HepG2 (cell line): ENCODE measurements around the gene PRR30. TPM values are rescaled to one million over a fixed set of nuclear protein-coding genes. Genes with fewer than 3 reads are reported as not detected.

Source experiments
- ATF7-NPFF ChIP-seq: sonication (generic); formaldehyde crosslinking; IDR thresholded peaks from 2 replicates; pipeline ENCODE4 v1.8.1; 2023; ENCODE audit warnings: mild to moderate bottlenecking, low read depth, missing genetic modification reagents, moderate library complexity
- CHD2 ChIP-seq: IDR thresholded peaks from 2 replicates; pipeline ENCODE4 v1.6.1; 2011; ENCODE audit warnings: low read depth, low read length, improper control_type of control experiment
- E2F5 ChIP-seq: sonication (generic); formaldehyde crosslinking; conservative IDR thresholded peaks from 2 replicates; pipeline ENCODE4 v1.4.0; 2020; ENCODE audit warnings: missing genetic modification reagents
- FOXK2 ChIP-seq: fragments of 450-650 bp; IDR thresholded peaks from 2 replicates; pipeline ENCODE4 v1.6.1; 2016
- GLI4 ChIP-seq: sonication (generic); formaldehyde crosslinking; IDR thresholded peaks from 2 replicates; pipeline ENCODE4 v1.5.1; 2020; ENCODE audit warnings: missing genetic modification reagents, mild to moderate bottlenecking, moderate library complexity, borderline replicate concordance
- HIC2 ChIP-seq: sonication (generic); formaldehyde crosslinking; IDR thresholded peaks from 2 replicates; pipeline ENCODE4 v1.9.0; 2022; ENCODE audit warnings: low read depth, missing genetic modification reagents
- HINFP ChIP-seq: sonication (generic); formaldehyde crosslinking; IDR thresholded peaks from 2 replicates; pipeline ENCODE4 v1.4.0; 2020; ENCODE audit warnings: low read depth, mild to moderate bottlenecking, missing genetic modification reagents
- KDM1A ChIP-seq: IDR thresholded peaks from 2 replicates; pipeline ENCODE4 v1.6.1; 2016; ENCODE audit warnings: missing compliant biosample characterization
- KLF6 ChIP-seq: IDR thresholded peaks from 2 replicates; pipeline ENCODE4 v1.8.0; 2016; ENCODE audit warnings: missing biosample characterization, missing genetic modification reagents
- NPAS2 ChIP-seq: sonication (generic); formaldehyde crosslinking; IDR thresholded peaks from 2 replicates; pipeline ENCODE4 v1.8.0; 2022; ENCODE audit warnings: mild to moderate bottlenecking, missing genetic modification reagents, borderline replicate concordance
- NR2C2 ChIP-seq: sonication (generic); formaldehyde crosslinking; IDR thresholded peaks from 2 replicates; pipeline ENCODE4 v1.4.0; 2020; ENCODE audit warnings: missing genetic modification reagents, mild to moderate bottlenecking, moderate library complexity, borderline replicate concordance
- SMAD3 ChIP-seq: sonication (generic); formaldehyde crosslinking; IDR thresholded peaks from 2 replicates; pipeline ENCODE4 v1.4.0; 2020; ENCODE audit warnings: missing genetic modification reagents
- SP140L ChIP-seq: sonication (generic); formaldehyde crosslinking; IDR thresholded peaks from 2 replicates; pipeline ENCODE4 v1.4.0; 2020; ENCODE audit warnings: missing genetic modification reagents, borderline replicate concordance
- UBTF ChIP-seq: sonication (generic); formaldehyde crosslinking; IDR thresholded peaks from 2 replicates; pipeline ENCODE4 v1.4.0; 2020; ENCODE audit warnings: mild to moderate bottlenecking, missing genetic modification reagents
- XRCC5 ChIP-seq: fragments of 200-400 bp; formaldehyde crosslinking; optimal IDR thresholded peaks from 2 replicates; pipeline ENCODE3; 2017; ENCODE audit warnings: mild to moderate bottlenecking, low read length
- ZNF232 ChIP-seq: sonication (generic); formaldehyde crosslinking; IDR thresholded peaks from 2 replicates; pipeline ENCODE4 v1.4.0; 2020; ENCODE audit warnings: missing genetic modification reagents, borderline replicate concordance
- ZNF44 ChIP-seq: sonication (generic); formaldehyde crosslinking; IDR thresholded peaks from 2 replicates; pipeline ENCODE4 v1.5.1; 2020; ENCODE audit warnings: mild to moderate bottlenecking, missing genetic modification reagents
- ZNF770 ChIP-seq: sonication (generic); formaldehyde crosslinking; IDR thresholded peaks from 2 replicates; pipeline ENCODE4 v1.5.0; 2020; ENCODE audit warnings: mild to moderate bottlenecking, missing genetic modification reagents
- polyA plus RNA-seq, 8 experiments: library from polyadenylated mRNA; depleted of rRNA in 3 of 8; stranded (reverse) in 7 of 8; unstranded in 1 of 8; fragments of >200 nt; fragmentation: Illumina TruSeq in 4 of 8; extraction: Trizol in 4 of 8; gene quantifications; 2 replicates each; pipeline versions ENCODE4 v1.2.1 to v1.2.3, GENCODE V29; 2011 to 2016; ENCODE audit warnings: low read depth in 4 of 8, missing spikeins in 1 of 8, mixed read lengths in 1 of 8; ENCODE audit not compliant: insufficient read depth in 1 of 8
- total RNA-seq, 5 experiments: library from RNA; depleted of rRNA; stranded (reverse); fragments of >200 nt; fragmentation: Illumina TruSeq; extraction: Trizol; gene quantifications; 2 replicates each; pipeline ENCODE4 v1.2.3, GENCODE V29; 2016; ENCODE audit warnings: low read depth in 1 of 5

PRR30 gene
- total and polyA plus RNA-seq, 2 of the 13 experiments (the other 11 are each of a cell fraction or from before 2014, with no cell fraction given) = not detected

GRCh38 chr2:27093430-27094352 lies 45.5 kb downstream of the PRR30 start (continued):
- peak; percentile 97 for TF ChIP-seq ZNF770 (CRISPR knock-in tag)
- TF ChIP-seq UBTF (CRISPR knock-in tag) = peak; percentile 74
- no peak for TF ChIP-seq ZNF44 (CRISPR knock-in tag)
- 0 out of 2 replicates have a peak, but pooled peaks have one; percentile 71 for TF ChIP-seq SP140L (CRISPR knock-in tag)
- peak; percentile 78 for TF ChIP-seq HINFP (CRISPR knock-in tag)
- peak; percentile 95 for TF ChIP-seq HIC2 (CRISPR knock-in tag)
- no peak for TF ChIP-seq E2F5 (CRISPR knock-in tag)
- TF ChIP-seq KDM1A (CRISPR knock-in tag) = no peak
- peak; percentile 87; the same call in 1 of the 2 replicates for TF ChIP-seq KLF6
- TF ChIP-seq GLI4 = peak; percentile 30; the same call in 1 of the 2 replicates
- TF ChIP-seq SMAD3 (CRISPR knock-in tag) = no peak
- TF ChIP-seq ZNF232 (CRISPR knock-in tag) = 0 out of 2 replicates have a peak, but pooled peaks have one; percentile 22
- TF ChIP-seq NPAS2 (CRISPR knock-in tag) = no peak
- peak; percentile 55 for TF ChIP-seq XRCC5
- TF ChIP-seq ATF7-NPFF = no peak
- TF ChIP-seq CHD2 = no peak
- peak; percentile 39 for TF ChIP-seq NR2C2
- peak; percentile 63; the same call in 1 of the 2 replicates for TF ChIP-seq FOXK2
